Ishikawa (cell line): ENCODE measurements around the gene FAM76B.

Experiments
- CEBPB ChIP-seq: IDR thresholded peaks from 2 replicates; pipeline ENCODE4 v1.6.1; 2012
- EGR1 ChIP-seq: IDR thresholded peaks from 2 replicates; pipeline ENCODE4 v1.6.1; 2012
- EP300 ChIP-seq: IDR thresholded peaks from 2 replicates; pipeline ENCODE4 v1.6.1; 2012; ENCODE audit warnings: borderline replicate concordance
- TCF12 ChIP-seq: IDR thresholded peaks from 2 replicates; pipeline ENCODE4 v1.6.1; 2012; ENCODE audit warnings: low read depth
- TEAD4 ChIP-seq: IDR thresholded peaks from 2 replicates; pipeline ENCODE4 v1.6.1; 2012
- TF ChIP-seq, protein P1 (sequence below): IDR thresholded peaks from 2 replicates; pipeline ENCODE4 v1.6.1; 2012; ENCODE audit warnings: low read depth, mild to moderate bottlenecking
- TF ChIP-seq, protein P2 (sequence below): IDR thresholded peaks from 2 replicates; pipeline ENCODE4 v1.6.1; 2012
- TF ChIP-seq, protein P3 (sequence below): IDR thresholded peaks from 2 replicates; pipeline ENCODE4 v1.6.1; 2012

DNA sequence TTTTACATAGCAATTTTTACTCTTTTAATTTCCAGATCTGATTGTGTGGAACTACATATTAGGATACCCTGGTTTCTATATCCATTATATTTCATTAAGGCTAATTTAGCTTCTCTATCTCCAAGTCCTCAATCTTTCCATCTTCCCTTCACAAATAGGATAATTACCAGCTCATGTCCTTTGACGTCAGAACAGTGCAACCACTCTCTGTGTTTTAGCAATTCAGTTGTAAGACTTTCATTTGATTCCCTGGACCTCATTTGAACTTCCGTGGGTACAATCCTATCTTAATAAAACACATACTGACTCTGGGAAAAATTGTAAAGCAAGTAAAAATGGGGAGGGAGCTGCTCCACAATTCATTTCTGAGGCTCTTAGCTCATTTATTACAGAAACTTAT is 52.8 kb downstream of the FAM76B start:
- TF ChIP-seq, protein P1, sequence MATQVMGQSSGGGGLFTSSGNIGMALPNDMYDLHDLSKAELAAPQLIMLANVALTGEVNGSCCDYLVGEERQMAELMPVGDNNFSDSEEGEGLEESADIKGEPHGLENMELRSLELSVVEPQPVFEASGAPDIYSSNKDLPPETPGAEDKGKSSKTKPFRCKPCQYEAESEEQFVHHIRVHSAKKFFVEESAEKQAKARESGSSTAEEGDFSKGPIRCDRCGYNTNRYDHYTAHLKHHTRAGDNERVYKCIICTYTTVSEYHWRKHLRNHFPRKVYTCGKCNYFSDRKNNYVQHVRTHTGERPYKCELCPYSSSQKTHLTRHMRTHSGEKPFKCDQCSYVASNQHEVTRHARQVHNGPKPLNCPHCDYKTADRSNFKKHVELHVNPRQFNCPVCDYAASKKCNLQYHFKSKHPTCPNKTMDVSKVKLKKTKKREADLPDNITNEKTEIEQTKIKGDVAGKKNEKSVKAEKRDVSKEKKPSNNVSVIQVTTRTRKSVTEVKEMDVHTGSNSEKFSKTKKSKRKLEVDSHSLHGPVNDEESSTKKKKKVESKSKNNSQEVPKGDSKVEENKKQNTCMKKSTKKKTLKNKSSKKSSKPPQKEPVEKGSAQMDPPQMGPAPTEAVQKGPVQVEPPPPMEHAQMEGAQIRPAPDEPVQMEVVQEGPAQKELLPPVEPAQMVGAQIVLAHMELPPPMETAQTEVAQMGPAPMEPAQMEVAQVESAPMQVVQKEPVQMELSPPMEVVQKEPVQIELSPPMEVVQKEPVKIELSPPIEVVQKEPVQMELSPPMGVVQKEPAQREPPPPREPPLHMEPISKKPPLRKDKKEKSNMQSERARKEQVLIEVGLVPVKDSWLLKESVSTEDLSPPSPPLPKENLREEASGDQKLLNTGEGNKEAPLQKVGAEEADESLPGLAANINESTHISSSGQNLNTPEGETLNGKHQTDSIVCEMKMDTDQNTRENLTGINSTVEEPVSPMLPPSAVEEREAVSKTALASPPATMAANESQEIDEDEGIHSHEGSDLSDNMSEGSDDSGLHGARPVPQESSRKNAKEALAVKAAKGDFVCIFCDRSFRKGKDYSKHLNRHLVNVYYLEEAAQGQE = no peak
- TF ChIP-seq, protein P2, sequence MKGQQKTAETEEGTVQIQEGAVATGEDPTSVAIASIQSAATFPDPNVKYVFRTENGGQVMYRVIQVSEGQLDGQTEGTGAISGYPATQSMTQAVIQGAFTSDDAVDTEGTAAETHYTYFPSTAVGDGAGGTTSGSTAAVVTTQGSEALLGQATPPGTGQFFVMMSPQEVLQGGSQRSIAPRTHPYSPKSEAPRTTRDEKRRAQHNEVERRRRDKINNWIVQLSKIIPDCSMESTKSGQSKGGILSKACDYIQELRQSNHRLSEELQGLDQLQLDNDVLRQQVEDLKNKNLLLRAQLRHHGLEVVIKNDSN = no peak
- TF ChIP-seq TEAD4 = no peak
- TF ChIP-seq, protein P3, sequence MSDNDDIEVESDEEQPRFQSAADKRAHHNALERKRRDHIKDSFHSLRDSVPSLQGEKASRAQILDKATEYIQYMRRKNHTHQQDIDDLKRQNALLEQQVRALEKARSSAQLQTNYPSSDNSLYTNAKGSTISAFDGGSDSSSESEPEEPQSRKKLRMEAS = no peak
- TF ChIP-seq TCF12 = no peak
- no peak for TF ChIP-seq CEBPB
- no peak for TF ChIP-seq EGR1
- TF ChIP-seq EP300 = no peak
